GM12865 (cell line): Measurements from ENCODE around the gene TLDC2.
"Not testable (repeated sequence)": the region's sequence is repeated elsewhere in the genome, so short reads cannot be mapped to it uniquely, and the experiment has no call there.

Experiments
- DNase-seq: peaks from one replicate; pipeline ENCODE4 v3.0.0; 2010; ENCODE audit warnings: low read depth
- H3K4me3 ChIP-seq: 2 replicates; pipeline ENCODE4 v1.5.1; 2011; ENCODE audit warnings: mild to moderate bottlenecking, low read depth, low read length, control low read depth
- TF ChIP-seq, protein P1 (sequence below): IDR thresholded peaks from 2 replicates; pipeline ENCODE4 v1.5.1; 2011; ENCODE audit warnings: low read length, control low read depth, low read depth, inconsistent platforms; ENCODE audit not compliant: insufficient read depth; ENCODE audit errors: missing control alignments

Gene TLDC2

DNA sequence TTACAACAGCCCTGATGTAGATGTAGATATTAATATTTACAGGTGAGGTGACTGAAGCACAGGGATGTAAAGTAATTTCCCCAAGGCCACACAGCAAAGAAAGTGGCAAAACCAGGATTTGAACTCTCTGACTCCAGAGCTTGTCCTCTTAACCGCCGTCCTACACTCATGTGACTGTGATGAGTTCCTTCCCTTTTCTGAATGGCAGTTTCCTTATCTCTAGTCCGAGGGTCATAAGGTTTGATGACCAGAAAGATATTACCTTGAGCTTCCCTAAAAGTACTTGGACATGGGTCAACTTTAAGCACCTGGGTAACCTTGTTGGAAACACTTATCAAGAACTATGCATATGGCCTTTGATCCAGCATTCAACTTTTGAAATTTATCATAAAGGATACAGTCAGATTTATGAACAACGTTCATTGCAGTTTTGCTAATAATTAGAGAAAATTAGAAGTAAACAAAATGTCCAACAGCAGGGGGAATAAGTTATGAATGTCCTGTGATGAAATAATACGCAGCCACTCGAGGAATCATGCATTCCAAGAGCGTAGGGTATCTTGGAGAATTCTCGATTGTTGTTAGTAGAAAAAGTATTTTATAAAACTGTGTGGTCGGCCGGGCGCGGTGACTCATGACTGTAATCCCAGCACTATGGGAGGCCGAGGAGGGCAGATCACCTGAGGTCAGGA lies 2.3 kb upstream of the TLDC2 start:
- DNase-seq = no peak
- TF ChIP-seq, protein P1, sequence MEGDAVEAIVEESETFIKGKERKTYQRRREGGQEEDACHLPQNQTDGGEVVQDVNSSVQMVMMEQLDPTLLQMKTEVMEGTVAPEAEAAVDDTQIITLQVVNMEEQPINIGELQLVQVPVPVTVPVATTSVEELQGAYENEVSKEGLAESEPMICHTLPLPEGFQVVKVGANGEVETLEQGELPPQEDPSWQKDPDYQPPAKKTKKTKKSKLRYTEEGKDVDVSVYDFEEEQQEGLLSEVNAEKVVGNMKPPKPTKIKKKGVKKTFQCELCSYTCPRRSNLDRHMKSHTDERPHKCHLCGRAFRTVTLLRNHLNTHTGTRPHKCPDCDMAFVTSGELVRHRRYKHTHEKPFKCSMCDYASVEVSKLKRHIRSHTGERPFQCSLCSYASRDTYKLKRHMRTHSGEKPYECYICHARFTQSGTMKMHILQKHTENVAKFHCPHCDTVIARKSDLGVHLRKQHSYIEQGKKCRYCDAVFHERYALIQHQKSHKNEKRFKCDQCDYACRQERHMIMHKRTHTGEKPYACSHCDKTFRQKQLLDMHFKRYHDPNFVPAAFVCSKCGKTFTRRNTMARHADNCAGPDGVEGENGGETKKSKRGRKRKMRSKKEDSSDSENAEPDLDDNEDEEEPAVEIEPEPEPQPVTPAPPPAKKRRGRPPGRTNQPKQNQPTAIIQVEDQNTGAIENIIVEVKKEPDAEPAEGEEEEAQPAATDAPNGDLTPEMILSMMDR = no peak
- H3K4me3 ChIP-seq = no peak overlapping the region

DNA sequence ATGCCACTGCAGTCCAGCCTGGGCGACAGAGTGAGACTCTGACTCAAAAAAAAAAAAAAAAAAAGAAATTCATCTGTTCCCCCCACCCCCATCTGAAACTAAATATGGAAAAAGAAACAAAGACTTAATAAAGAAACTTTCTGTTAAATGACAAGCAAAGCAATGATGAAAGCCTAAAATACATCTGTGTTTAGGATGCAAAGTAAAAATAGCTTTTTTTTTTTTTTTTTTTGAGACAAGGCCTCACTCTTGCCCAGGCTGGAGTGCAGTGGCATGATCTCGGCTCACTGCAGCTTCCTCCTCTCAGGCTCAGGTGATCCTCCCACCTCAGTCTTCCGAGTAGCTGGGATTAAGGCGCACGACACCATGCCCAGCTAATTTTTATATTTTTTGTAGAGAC lies 845 bp upstream of the TLDC2 start:
- H3K4me3 ChIP-seq = not testable (repeated sequence)
- DNase-seq = peak; percentile 56

DNA sequence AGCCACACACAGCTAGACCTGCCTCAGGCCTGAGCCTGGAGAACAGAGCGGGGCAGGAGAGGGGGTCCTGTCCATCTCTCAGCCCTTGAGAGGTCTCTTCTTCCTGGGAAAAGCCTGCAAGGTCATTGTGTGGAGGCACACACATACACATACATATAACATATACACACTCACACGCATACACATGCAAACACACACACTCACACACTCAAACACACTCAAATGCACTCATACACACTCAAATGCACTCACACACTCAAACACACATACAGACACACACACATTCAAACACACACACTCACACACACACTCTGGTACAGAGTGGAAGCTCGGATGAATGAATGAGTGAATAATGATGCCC lies 515 bp downstream of the TLDC2 start:
- H3K4me3 ChIP-seq = no peak overlapping the region
- TF ChIP-seq, protein P1 = no peak
- DNase-seq = no peak

DNA sequence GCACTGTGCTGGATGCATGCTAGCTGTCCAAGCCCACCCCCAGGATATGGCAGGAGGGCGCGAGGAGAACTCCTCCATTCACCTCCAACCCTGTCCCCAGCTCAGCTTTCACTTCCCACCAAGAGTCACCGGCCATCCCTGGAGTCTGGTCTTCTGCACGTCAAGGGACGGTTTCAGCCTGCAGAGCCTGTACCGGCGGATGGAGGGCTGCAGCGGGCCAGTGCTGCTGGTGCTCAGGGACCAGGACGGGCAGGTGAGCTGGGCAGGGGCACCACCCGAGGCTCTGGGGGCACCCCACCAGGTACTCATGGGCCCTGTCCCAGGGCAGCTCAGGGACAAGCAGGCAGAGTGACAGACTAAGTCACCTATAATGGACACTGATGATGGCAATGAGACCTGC lies 3.0 kb downstream of the TLDC2 start:
- TF ChIP-seq, protein P1 = no peak
- DNase-seq = no peak
- H3K4me3 ChIP-seq = no peak overlapping the region

DNA sequence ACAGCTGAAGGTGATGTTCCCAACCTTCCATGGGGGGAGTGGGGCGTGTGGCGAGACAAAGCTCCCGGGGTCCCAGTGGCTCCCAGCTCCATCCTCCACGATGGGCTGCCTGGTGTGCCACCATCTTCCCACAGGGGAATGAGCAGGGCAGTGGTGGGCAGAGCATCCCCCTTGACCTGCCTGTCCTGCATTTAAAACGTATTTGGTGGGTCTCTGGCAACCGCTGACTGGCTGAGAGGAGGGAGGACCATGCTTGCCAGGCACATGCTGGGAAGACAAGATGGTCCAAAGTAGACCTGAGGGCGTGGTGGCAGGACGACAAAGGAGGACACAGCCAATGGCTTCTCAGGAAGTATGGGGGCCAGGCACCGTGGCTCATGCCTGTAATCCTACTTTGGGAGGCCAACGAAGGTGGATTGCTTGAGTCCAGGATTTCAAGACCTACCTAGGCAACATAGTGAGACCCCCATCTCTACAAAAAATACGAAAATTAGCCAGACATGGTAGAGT lies 4.9 kb downstream of the TLDC2 start:
- no peak for DNase-seq
- TF ChIP-seq, protein P1 = no peak
- no peak overlapping the region for H3K4me3 ChIP-seq

DNA sequence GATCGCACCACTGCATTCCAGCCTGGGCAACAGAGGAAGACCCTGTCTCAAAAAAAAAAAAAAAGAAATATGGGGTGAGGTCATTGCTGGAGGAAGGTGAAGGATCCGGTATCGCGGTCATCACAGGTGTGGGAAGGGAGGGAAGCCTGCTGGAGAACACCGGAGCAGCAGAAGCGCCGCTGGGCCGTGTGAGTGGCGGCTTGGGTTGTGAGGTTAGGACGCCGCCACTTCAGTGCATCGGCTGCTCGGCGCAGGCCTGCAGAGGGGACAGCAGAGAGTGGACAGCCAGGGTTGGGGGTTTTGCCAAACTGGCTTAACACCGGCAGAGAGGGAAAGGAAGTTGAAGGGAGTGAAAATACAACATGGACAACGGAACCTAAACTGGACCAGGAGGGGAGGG lies 5.4 kb downstream of the TLDC2 start:
- H3K4me3 ChIP-seq = no peak overlapping the region
- DNase-seq = no peak
- TF ChIP-seq, protein P1 = no peak

DNA sequence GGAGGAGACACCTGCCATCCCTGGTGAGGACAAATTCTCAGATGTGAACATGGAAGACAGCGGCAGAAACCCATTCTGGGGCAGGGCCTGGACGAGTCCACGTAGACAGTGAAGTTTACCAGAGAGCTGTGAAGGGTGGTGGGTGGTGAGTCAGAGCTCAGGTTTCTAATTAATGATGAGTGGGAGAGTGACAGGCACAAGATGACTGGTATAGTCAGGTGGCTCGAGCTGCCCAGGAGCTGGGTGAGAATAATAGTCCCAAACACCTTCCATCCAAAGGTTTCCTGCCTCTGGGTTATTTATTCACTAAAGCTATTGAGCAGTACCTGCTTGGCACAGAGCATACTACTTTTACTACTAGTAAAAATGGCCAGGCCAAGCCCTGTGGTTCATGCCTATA lies 6.0 kb downstream of the TLDC2 start:
- TF ChIP-seq, protein P1 = no peak

More for the DNA sequence above, 6.0 kb downstream of the TLDC2 start:
- no peak for DNase-seq
- H3K4me3 ChIP-seq = no peak overlapping the region
